ENCODE data around the gene XPA. TPM values are rescaled to one million over a fixed set of nuclear protein-coding genes. Genes with fewer than 3 reads are reported as not detected.

Gene XPA
- total and polyA plus RNA-seq, 2 of the 13 experiments (the other 11 are each of a cell fraction or from before 2014, with no cell fraction given), result 2.3 to 15.2 TPM

- TF ChIP-seq EP300 (IDR thresholded peaks at IDR 0.05; ENCODE audit: low read depth in 2 of 2, low read length in 2 of 2) (no peak), EP300 (CRISPR knock-in tag; IDR thresholded peaks at IDR 0.05; ENCODE audit: borderline replicate concordance) (no peak), TFE3 (CRISPR knock-in tag; IDR thresholded peaks at IDR 0.05) (0 out of 2 replicates have a peak, but pooled peaks have one; percentile 5), MLLT10 (CRISPR knock-in tag; IDR thresholded peaks at IDR 0.05) (no peak), FOSL1 (CRISPR knock-in tag; IDR thresholded peaks at IDR 0.05; ENCODE audit: borderline replicate concordance) (no peak), BRF2 (CRISPR knock-in tag; IDR thresholded peaks at IDR 0.05) (peak; percentile 46; the same call in 1 of the 2 replicates), ZNF720 (CRISPR knock-in tag; IDR thresholded peaks at IDR 0.05) (no peak), ZNF646 (CRISPR knock-in tag; IDR thresholded peaks at IDR 0.05) (no peak), TIGD3 (CRISPR knock-in tag; IDR thresholded peaks at IDR 0.05; ENCODE audit: borderline replicate concordance) (no peak), DDIT3 (CRISPR knock-in tag; IDR thresholded peaks at IDR 0.05) (no peak), HOXA7 (CRISPR knock-in tag; IDR thresholded peaks at IDR 0.05) (no peak), RFX3 (CRISPR knock-in tag; IDR thresholded peaks at IDR 0.05) (no peak), ZEB1 (IDR thresholded peaks at IDR 0.05; ENCODE audit: insufficient replicate concordance, low read depth) (no peak), REST (IDR thresholded peaks at IDR 0.05; ENCODE audit: borderline replicate concordance in 1 of 2, low read depth in 1 of 2, low read length in 2 of 2) (no peak)
Measured at GRCh38 chr9:97633859-97634490, 63.2 kb downstream of the XPA start (continued).

Measured in HepG2 (cell line).